CD14-positive monocyte (primary cell): Measurements from ENCODE around the gene HSPG2. TPM values are rescaled to one million over a fixed set of nuclear protein-coding genes. Genes with fewer than 3 reads are reported as not detected.

Experiments
- DNase-seq, 3 donors: peaks; one replicate each; pipeline ENCODE4 v3.0.0-alpha.2; 2011 to 2022
- H2AFZ ChIP-seq: 2 replicates; pipeline ENCODE4 v1.6.0; 2012; ENCODE audit warnings: mild to moderate bottlenecking, low read depth, low read length, inconsistent platforms; ENCODE audit not compliant: insufficient read depth, poor library complexity, severe bottlenecking
- H3K27ac ChIP-seq, 2 donors: 1 replicate in 1 of 2; 2 replicates in 1 of 2; pipeline ENCODE4 v1.5.1; 2012 to 2013; ENCODE audit warnings: low read length in 2 of 2, control low read depth in 1 of 2, inconsistent platforms in 1 of 2, low read depth in 1 of 2, mild to moderate bottlenecking in 1 of 2
- H3K27me3 ChIP-seq, 2 donors: one replicate each; pipeline versions ENCODE4 v1.6.0 to v1.6.1; 2011 to 2013; ENCODE audit warnings: low read length in 2 of 2; ENCODE audit not compliant: control insufficient read depth in 2 of 2, insufficient read depth in 2 of 2
- H3K36me3 ChIP-seq, 2 donors: replicated peaks in 1 of 2; 1 replicate in 1 of 2; 2 replicates in 1 of 2; pipeline versions ENCODE4 v1.5.1 to v1.6.1; 2012 to 2013; ENCODE audit warnings: low read length in 2 of 2, control low read depth in 1 of 2, inconsistent platforms in 1 of 2, mild to moderate bottlenecking in 1 of 2; ENCODE audit not compliant: insufficient read depth in 2 of 2, control insufficient read depth in 1 of 2
- H3K4me1 ChIP-seq, 2 donors: 1 replicate in 1 of 2; 2 replicates in 1 of 2; pipeline versions ENCODE4 v1.5.1 to v1.6.1; 2012 to 2013; ENCODE audit warnings: low read length in 2 of 2, control low read depth in 1 of 2, inconsistent platforms in 1 of 2, mild to moderate bottlenecking in 1 of 2, moderate library complexity in 1 of 2; ENCODE audit not compliant: insufficient read depth in 2 of 2, control insufficient read depth in 1 of 2
- H3K4me2 ChIP-seq: replicated peaks from 2 replicates; pipeline ENCODE3; 2012; ENCODE audit warnings: low read length, moderate library complexity, mild to moderate bottlenecking; ENCODE audit not compliant: poor library complexity, severe bottlenecking; ENCODE audit errors: extremely low read depth
- H3K4me3 ChIP-seq, 3 experiments: fragments of 200-600 bp in 1 of 3; sonication (generic) in 1 of 3; replicated peaks in 1 of 3; 1 replicate in 2 of 3; 2 replicates in 1 of 3; pipeline ENCODE4 v1.5.1; 2011 to 2013; ENCODE audit warnings: low read length in 3 of 3, mild to moderate bottlenecking in 3 of 3, control low read depth in 2 of 3, low read depth in 2 of 3, inconsistent platforms in 1 of 3, moderate library complexity in 1 of 3
- H3K79me2 ChIP-seq: 2 replicates; pipeline ENCODE4 v1.6.0; 2012; ENCODE audit warnings: mild to moderate bottlenecking, control low read depth, inconsistent platforms, low read length, moderate library complexity; ENCODE audit not compliant: insufficient read depth
- H3K9ac ChIP-seq: 2 replicates; pipeline ENCODE4 v1.6.0; 2017; ENCODE audit warnings: low read length, mild to moderate bottlenecking; ENCODE audit not compliant: insufficient read depth, poor library complexity, severe bottlenecking
- H3K9me3 ChIP-seq, 2 donors: replicated peaks in 1 of 2; 1 replicate in 1 of 2; 2 replicates in 1 of 2; pipeline versions ENCODE4 v1.5.1 to v1.6.1; 2012 to 2013; ENCODE audit warnings: low read length in 2 of 2, control low read depth in 1 of 2; ENCODE audit not compliant: control insufficient read depth in 1 of 2, insufficient read depth in 1 of 2
- H4K20me1 ChIP-seq: 2 replicates; pipeline ENCODE4 v1.6.0; 2012; ENCODE audit warnings: mild to moderate bottlenecking, low read length, control low read depth, moderate library complexity; ENCODE audit not compliant: insufficient read depth
- H3K27ac Mint-ChIP-seq, 7 donors: one replicate each; pipeline ENCODE4 v1.8.0; 2020; ENCODE audit warnings: mild to moderate bottlenecking in 7 of 7, mixed read lengths in 7 of 7, moderate library complexity in 6 of 7, inconsistent platforms in 2 of 7
- H3K27me3 Mint-ChIP-seq, 3 donors: one replicate each; pipeline ENCODE4 v1.8.0; 2021 to 2022; ENCODE audit warnings: low read depth in 3 of 3, mild to moderate bottlenecking in 3 of 3, mixed read lengths in 3 of 3, moderate library complexity in 3 of 3, inconsistent platforms in 1 of 3
- H3K36me3 Mint-ChIP-seq, 2 donors: one replicate each; pipeline ENCODE4 v1.8.0; 2020; ENCODE audit warnings: mixed read lengths in 2 of 2, inconsistent platforms in 1 of 2, mild to moderate bottlenecking in 1 of 2
- H3K4me1 Mint-ChIP-seq: one replicate; pipeline ENCODE4 v1.8.0; 2020; ENCODE audit warnings: mild to moderate bottlenecking, mixed read lengths
- H3K4me3 Mint-ChIP-seq, 2 donors: one replicate each; pipeline ENCODE4 v1.8.0; 2020; ENCODE audit warnings: mild to moderate bottlenecking in 2 of 2, mixed read lengths in 2 of 2, moderate library complexity in 1 of 2
- H3K9me3 Mint-ChIP-seq, 7 donors: one replicate each; pipeline ENCODE4 v1.8.0; 2020 to 2022; ENCODE audit warnings: mixed read lengths in 7 of 7, mild to moderate bottlenecking in 6 of 7, moderate library complexity in 6 of 7, inconsistent platforms in 2 of 7
- WGBS: methylation state at CpG from one replicate; pipeline ENCODE4 v1.1.5; 2013; ENCODE audit warnings: missing lambda C conversion rate; ENCODE audit not compliant: insufficient coverage; 5-methylcytosine and 5-hydroxymethylcytosine counted together
- intact Hi-C, 2 donors: fragments of 100-400 bp; cut with micrococcal nuclease; formaldehyde crosslinking; loops; one replicate each; pipeline versions ENCODE4 v1.15.0 to v1.15.1; 2023
- polyA plus RNA-seq, 3 donors: library from polyadenylated mRNA; depleted of rRNA in 1 of 3; unstranded in 2 of 3; stranded (reverse) in 1 of 3; fragments of 300-500 nt in 2 of 3; fragments of >200 nt in 1 of 3; fragmentation: Illumina TruSeq in 2 of 3; gene quantifications; 1 replicate in 2 of 3; 2 replicates in 1 of 3; pipeline ENCODE4 v1.2.3, GENCODE V29; 2012 to 2021
- TF ChIP-seq, protein P1 (sequence below): fragments of 200-600 bp; IDR thresholded peaks from one replicate; pipeline ENCODE4 v1.8.0; 2022; ENCODE audit warnings: antibody characterized with exemption, mild to moderate bottlenecking

HSPG2 gene
- polyA plus RNA-seq, 3 donors = 0.44 TPM; not detected in 2

DNA sequence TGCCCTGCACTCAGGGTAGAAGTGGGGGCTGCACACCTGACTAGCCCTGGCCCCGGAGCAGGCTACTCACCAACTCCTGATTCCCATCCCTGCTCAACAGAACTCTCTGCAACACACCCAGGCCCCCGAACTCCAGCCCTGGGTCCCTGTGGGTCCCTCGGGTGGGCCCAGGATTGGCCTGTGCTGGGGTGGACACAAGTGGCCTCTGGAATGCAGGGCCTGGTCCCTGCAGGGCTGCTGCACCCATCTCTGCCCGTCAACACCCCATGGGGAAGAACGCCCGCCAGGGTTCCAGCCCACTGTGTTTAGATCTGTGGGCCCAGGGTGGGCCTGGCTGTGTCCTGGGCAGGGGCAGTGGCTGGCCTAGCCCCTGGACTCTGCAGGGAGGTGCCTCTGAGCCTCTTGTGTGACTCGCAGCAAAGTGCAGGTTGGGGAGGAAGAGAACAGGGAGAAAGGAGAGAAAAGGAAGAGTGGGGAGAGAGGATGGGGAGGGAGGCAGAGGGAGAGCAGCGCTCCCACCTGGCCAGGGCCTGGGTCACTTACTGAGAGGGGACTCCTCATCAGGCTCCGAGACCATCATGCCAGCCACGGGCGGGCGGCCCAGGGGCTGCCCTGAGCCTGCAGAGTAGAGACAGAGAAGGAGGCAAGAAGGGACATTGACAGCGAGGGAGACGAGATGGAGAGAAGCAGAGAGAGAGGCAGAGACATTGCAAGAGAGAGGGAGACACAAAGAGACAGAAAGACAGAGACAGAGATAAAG, 43.9 kb downstream of the HSPG2 start:
- no peaks in the 10 kb centered on the region for H4K20me1 ChIP-seq
- Mint-ChIP-seq H3K36me3 (no peaks in the 10 kb centered on the region), H3K9me3 (peaks cover 0 to 3% (median 0%) of the 10 kb centered on the region in 7 donors), H3K27me3 (no peaks in the 10 kb centered on the region), H3K27ac (no peak overlapping the region), H3K4me1 (no peaks in the 10 kb centered on the region), H3K4me3 (no peak overlapping the region)
- no peak overlapping the region for H3K4me3 ChIP-seq
- no peak overlapping the region for H3K27ac ChIP-seq
- H3K79me2 ChIP-seq = no peaks in the 10 kb centered on the region
- no peak for DNase-seq
- H3K27me3 ChIP-seq = no peaks in the 10 kb centered on the region
- intact Hi-C loops = no loop called here
- H3K4me1 ChIP-seq = no peaks in the 10 kb centered on the region
- H2AFZ ChIP-seq = no peak overlapping the region
- TF ChIP-seq, protein P1, sequence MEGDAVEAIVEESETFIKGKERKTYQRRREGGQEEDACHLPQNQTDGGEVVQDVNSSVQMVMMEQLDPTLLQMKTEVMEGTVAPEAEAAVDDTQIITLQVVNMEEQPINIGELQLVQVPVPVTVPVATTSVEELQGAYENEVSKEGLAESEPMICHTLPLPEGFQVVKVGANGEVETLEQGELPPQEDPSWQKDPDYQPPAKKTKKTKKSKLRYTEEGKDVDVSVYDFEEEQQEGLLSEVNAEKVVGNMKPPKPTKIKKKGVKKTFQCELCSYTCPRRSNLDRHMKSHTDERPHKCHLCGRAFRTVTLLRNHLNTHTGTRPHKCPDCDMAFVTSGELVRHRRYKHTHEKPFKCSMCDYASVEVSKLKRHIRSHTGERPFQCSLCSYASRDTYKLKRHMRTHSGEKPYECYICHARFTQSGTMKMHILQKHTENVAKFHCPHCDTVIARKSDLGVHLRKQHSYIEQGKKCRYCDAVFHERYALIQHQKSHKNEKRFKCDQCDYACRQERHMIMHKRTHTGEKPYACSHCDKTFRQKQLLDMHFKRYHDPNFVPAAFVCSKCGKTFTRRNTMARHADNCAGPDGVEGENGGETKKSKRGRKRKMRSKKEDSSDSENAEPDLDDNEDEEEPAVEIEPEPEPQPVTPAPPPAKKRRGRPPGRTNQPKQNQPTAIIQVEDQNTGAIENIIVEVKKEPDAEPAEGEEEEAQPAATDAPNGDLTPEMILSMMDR = no peak
- no peak overlapping the region for H3K4me2 ChIP-seq
- no peaks in the 10 kb centered on the region for H3K9me3 ChIP-seq
- no peaks in the 10 kb centered on the region for H3K36me3 ChIP-seq
- WGBS = 97% methylated on average over 13 of the region's 14 CpGs
- no peak overlapping the region for H3K9ac ChIP-seq

DNA sequence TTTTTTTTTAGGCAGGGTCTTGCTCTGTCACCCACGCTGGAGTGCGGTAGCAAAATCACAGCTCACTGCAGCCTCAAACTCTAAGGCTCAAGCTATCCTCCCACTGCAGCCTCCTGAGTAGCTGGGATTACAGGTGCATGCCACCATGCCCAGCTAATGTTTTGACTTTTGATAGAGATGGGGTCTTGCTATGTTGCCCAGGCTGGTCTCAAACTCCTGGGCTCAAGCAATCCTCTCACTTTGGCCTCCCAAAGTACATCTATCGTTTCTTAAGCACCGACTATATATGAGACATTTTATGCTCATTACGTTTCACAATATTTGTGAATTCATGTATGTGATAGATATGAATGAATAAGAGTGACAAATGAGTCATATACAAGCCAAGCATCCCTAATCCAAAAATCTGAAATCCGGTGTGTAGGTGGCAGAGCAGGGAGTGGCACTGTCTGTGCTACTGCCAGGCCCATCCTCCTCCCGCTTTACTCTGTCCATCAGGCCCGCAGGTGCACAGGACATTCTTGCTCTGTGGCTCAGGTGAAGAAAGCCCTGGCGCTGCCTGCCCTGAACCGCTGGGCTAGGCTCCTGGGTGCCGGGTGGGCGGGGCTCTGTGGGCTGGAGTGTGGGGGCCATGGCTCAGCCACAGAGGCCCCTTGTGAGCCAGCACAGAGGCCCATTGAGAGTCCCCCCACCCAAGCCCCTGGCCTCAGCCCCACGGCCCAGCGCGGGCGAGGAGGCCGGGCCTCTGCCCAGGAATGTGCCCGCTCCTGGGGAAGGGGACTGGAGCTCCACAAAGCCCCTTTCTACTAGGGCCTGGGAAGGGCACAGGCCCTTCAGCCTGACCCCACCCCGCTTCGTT, 45.3 kb downstream of the HSPG2 start:
- H3K36me3 ChIP-seq = no peaks in the 10 kb centered on the region
- Mint-ChIP-seq H3K27me3 (no peaks in the 10 kb centered on the region), H3K4me3 (no peak overlapping the region), H3K36me3 (no peaks in the 10 kb centered on the region), H3K4me1 (no peaks in the 10 kb centered on the region), H3K9me3 (peaks cover 0 to 3% (median 0%) of the 10 kb centered on the region in 7 donors), H3K27ac (no peak overlapping the region)
- 95% methylated on average over 10 of the region's 20 CpGs for WGBS
- no peak overlapping the region for H2AFZ ChIP-seq
- H3K4me3 ChIP-seq = no peak overlapping the region
- DNase-seq = no peak
- intact Hi-C loops = no loop called here
- TF ChIP-seq, protein P1 = no peak
- no peaks in the 10 kb centered on the region for H3K79me2 ChIP-seq
- no peak overlapping the region for H3K9ac ChIP-seq
- H4K20me1 ChIP-seq = no peaks in the 10 kb centered on the region
- no peaks in the 10 kb centered on the region for H3K9me3 ChIP-seq
- no peak overlapping the region for H3K4me2 ChIP-seq
- no peaks in the 10 kb centered on the region for H3K27me3 ChIP-seq
- no peak overlapping the region for H3K27ac ChIP-seq
- no peaks in the 10 kb centered on the region for H3K4me1 ChIP-seq
